OCI-LY1 (cell line): Measurements from ENCODE around the gene MAD1L1.

Source experiments
- CTCF ChIP-seq: fragments of 200-600 bp; sonication (generic), shearing (Covaris generic); IDR thresholded peaks from 2 replicates; pipeline ENCODE4 v1.5.1; 2017; ENCODE audit warnings: mild to moderate bottlenecking, antibody characterized with exemption, low read length, moderate library complexity, mixed read lengths
- EZH2 ChIP-seq: fragments of 200-600 bp; sonication (generic), shearing (Covaris generic); IDR thresholded peaks from 2 replicates; pipeline ENCODE4 v1.8.0; 2017; ENCODE audit warnings: borderline replicate concordance, mixed run types, mild to moderate bottlenecking, antibody characterized with exemption, low read length, moderate library complexity, mixed read lengths

DNA sequence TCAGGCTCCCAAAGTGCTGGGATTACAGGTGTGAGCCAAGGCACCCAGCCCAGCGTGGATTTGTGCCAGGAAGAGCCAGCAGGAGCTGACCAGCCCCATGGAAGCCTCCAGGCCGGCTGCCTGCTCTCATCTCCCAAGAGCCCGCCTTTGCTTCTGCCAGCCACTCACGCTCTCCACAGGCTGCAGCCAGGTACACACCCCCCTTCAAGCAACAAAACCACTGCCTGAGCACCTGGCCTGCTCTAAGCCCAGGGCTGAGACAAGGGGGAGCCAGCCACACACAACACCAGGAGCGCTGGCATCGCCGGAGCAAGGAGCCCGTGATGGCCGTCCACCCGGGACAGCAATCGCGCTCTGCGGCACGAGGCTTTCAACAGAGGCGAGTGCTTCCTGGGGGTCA lies 34.5 kb downstream of the MAD1L1 start:
- no peak for TF ChIP-seq CTCF
- TF ChIP-seq EZH2 = no peak
